Measurements from ENCODE around the gene TNIP1. TPM values are rescaled to one million over a fixed set of nuclear protein-coding genes. Genes with fewer than 3 reads are reported as not detected.

The TNIP1 gene
- total RNA-seq, 1 experiment from 2014 or later, result 122 TPM

DNA sequence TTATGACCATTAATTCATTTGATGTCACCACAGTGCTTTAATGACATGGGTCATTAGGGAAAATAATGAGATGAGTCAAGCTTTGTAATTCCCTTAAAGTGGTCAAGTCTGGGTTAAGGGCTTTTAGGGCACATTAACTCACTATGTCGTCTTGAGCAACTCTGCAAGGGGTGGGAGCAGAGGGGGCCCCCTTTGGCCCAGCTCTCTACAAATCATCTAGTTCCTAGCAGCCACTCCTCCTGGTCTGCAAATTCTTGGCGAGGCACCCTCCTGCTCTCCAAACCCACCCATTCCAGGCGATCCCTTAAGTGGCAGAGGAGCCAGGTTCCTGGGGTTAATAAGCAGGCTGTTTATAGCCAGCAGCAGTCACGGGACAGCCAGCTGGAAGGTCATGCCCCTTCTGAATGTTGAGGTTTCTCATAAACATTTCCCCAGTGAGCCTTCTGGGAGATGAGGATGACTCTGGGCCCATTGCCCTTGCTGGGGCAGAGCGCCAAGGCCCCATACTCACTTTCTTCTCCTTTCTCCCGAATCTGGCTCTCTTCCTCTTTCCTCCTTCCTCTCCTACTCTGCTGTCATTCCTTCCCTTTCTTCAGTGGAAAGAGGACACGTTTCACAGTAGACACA, 74.8 kb downstream of the TNIP1 start:
- DNase-seq, result no peak
- H3K4me2 ChIP-seq, result no peak overlapping the region
- no peaks in the 10 kb centered on the region for H4K20me1 ChIP-seq (ENCODE audit: insufficient read depth)
- H3K79me2 ChIP-seq (ENCODE audit: low read depth), result no peaks in the 10 kb centered on the region
- no peaks in the 10 kb centered on the region for H3K9me2 ChIP-seq (ENCODE audit: insufficient read depth)
- H3K27ac ChIP-seq, result no peak overlapping the region
- TF ChIP-seq, protein P1, sequence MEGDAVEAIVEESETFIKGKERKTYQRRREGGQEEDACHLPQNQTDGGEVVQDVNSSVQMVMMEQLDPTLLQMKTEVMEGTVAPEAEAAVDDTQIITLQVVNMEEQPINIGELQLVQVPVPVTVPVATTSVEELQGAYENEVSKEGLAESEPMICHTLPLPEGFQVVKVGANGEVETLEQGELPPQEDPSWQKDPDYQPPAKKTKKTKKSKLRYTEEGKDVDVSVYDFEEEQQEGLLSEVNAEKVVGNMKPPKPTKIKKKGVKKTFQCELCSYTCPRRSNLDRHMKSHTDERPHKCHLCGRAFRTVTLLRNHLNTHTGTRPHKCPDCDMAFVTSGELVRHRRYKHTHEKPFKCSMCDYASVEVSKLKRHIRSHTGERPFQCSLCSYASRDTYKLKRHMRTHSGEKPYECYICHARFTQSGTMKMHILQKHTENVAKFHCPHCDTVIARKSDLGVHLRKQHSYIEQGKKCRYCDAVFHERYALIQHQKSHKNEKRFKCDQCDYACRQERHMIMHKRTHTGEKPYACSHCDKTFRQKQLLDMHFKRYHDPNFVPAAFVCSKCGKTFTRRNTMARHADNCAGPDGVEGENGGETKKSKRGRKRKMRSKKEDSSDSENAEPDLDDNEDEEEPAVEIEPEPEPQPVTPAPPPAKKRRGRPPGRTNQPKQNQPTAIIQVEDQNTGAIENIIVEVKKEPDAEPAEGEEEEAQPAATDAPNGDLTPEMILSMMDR (conservative IDR thresholded peaks at IDR 0.05), result no peak
- no peak for TF ChIP-seq EZH2 (IDR thresholded peaks at IDR 0.05; ENCODE audit: low read depth)
- H3K9me3 ChIP-seq (ENCODE audit: insufficient read depth, low read depth), result no peaks in the 10 kb centered on the region
- H2AFZ ChIP-seq, result no peak overlapping the region
- intact Hi-C loops (cut with micrococcal nuclease; ENCODE audit: unreplicated experiment), result loop anchor here (10.0 kb wide), 1 partner anchor 229 kb away; no protein-coding TSS in a partner anchor
- no peaks in the 10 kb centered on the region for H3K36me3 ChIP-seq (ENCODE audit: low read depth)
- no peaks in the 10 kb centered on the region for H3K4me1 ChIP-seq (replicated peaks; ENCODE audit: insufficient read depth)
- CTCF ChIA-PET, result interaction anchor here (0.6 kb wide), 1 partner anchor 684 kb away, joined by 3 read pairs; no protein-coding TSS in a partner anchor
- H3F3A ChIP-seq (ENCODE audit: insufficient read depth, low read depth), result no peaks in the 10 kb centered on the region
- POLR2A ChIA-PET (ENCODE audit: unreplicated experiment), result no interaction called here
- H3K27me3 ChIP-seq (ENCODE audit: insufficient read depth, low read depth), result no peaks in the 10 kb centered on the region
- no TSS peak for BruUV-seq (replicated peaks)
- H3K4me3 ChIP-seq, result no peak overlapping the region

- no peak overlapping the region for H3K4me2 ChIP-seq
- H3K36me3 ChIP-seq (ENCODE audit: low read depth), result no peaks in the 10 kb centered on the region
- no peak overlapping the region for H2AFZ ChIP-seq
- no peak overlapping the region for H3K4me3 ChIP-seq
- TF ChIP-seq, protein P1 (conservative IDR thresholded peaks at IDR 0.05), result no peak
- no peak for TF ChIP-seq EZH2 (IDR thresholded peaks at IDR 0.05; ENCODE audit: low read depth)
- no peaks in the 10 kb centered on the region for H3K79me2 ChIP-seq (ENCODE audit: low read depth)
- H3K27ac ChIP-seq, result no peak overlapping the region
- DNase-seq, result no peak
- intact Hi-C loops (cut with micrococcal nuclease; ENCODE audit: unreplicated experiment), result loop anchor here (10.0 kb wide), 1 partner anchor 229 kb away; no protein-coding TSS in a partner anchor
- no TSS peak for BruUV-seq (replicated peaks)
- no peaks in the 10 kb centered on the region for H4K20me1 ChIP-seq (ENCODE audit: insufficient read depth)
- no peaks in the 10 kb centered on the region for H3F3A ChIP-seq (ENCODE audit: insufficient read depth, low read depth)
- no peaks in the 10 kb centered on the region for H3K27me3 ChIP-seq (ENCODE audit: insufficient read depth, low read depth)
- ChIA-PET CTCF (interaction anchor here (0.6 kb wide), 1 partner anchor 684 kb away, joined by 3 read pairs; no protein-coding TSS in a partner anchor), POLR2A (ENCODE audit: unreplicated experiment) (no interaction called here)
- no peaks in the 10 kb centered on the region for H3K9me3 ChIP-seq (ENCODE audit: insufficient read depth, low read depth)
- H3K4me1 ChIP-seq (replicated peaks; ENCODE audit: insufficient read depth), result no peaks in the 10 kb centered on the region
- no peaks in the 10 kb centered on the region for H3K9me2 ChIP-seq (ENCODE audit: insufficient read depth)
Observed at GRCh38 chr5:151005187-151005949, 75.5 kb downstream of the TNIP1 start.

DNA sequence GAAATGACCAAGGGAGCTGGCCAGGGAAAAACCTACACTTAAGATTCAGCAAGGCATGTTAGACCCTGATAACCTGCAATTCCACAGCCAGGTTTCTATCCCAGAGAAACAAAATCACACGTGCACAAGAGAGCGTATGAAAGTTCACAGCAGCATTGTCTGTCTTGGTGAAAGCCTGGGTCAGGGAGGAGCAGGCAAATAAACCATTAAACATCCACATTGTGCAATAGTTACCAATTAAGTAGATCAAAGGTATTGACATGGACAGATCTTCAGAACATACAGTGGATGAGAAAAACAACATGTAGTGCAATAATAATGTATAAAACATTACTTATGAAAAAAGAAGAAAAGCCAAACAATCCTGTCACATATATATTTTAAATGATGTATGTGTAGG, 76.3 kb downstream of the TNIP1 start:
- ChIA-PET POLR2A (ENCODE audit: unreplicated experiment) (no interaction called here), CTCF (no interaction called here)
- intact Hi-C loops (cut with micrococcal nuclease; ENCODE audit: unreplicated experiment), result loop anchor here (5.0 to 10.0 kb wide), 3 partner anchors 230 to 648 kb away; no protein-coding TSS in a partner anchor

More for the DNA sequence above, 76.3 kb downstream of the TNIP1 start:
- no peaks in the 10 kb centered on the region for H3K27me3 ChIP-seq (ENCODE audit: insufficient read depth, low read depth)
- no peaks in the 10 kb centered on the region for H4K20me1 ChIP-seq (ENCODE audit: insufficient read depth)
- BruUV-seq (replicated peaks), result no TSS peak
- no peaks in the 10 kb centered on the region for H3K36me3 ChIP-seq (ENCODE audit: low read depth)
- H3K79me2 ChIP-seq (ENCODE audit: low read depth), result no peaks in the 10 kb centered on the region
- no peak overlapping the region for H3K27ac ChIP-seq
- H3K4me1 ChIP-seq (replicated peaks; ENCODE audit: insufficient read depth), result no peaks in the 10 kb centered on the region
- H3K9me3 ChIP-seq (ENCODE audit: insufficient read depth, low read depth), result no peaks in the 10 kb centered on the region
- no peak for TF ChIP-seq EZH2 (IDR thresholded peaks at IDR 0.05; ENCODE audit: low read depth)
- TF ChIP-seq, protein P1 (conservative IDR thresholded peaks at IDR 0.05), result no peak
- no peak for DNase-seq
- no peak overlapping the region for H3K4me3 ChIP-seq
- H3F3A ChIP-seq (ENCODE audit: insufficient read depth, low read depth), result no peaks in the 10 kb centered on the region
- H3K4me2 ChIP-seq, result no peak overlapping the region
- no peaks in the 10 kb centered on the region for H3K9me2 ChIP-seq (ENCODE audit: insufficient read depth)
- no peak overlapping the region for H2AFZ ChIP-seq
